Neural cell (in vitro differentiated cells): ENCODE data around the gene FCN2.

Experiments
- POLR2AphosphoS5 ChIP-seq: IDR thresholded peaks from 2 replicates; pipeline ENCODE4 v1.6.1; 2012
- RAD21 ChIP-seq: fragments of 450-650 bp; conservative IDR thresholded peaks from 2 replicates; pipeline ENCODE4 v1.6.1; 2014; ENCODE audit warnings: antibody characterized with exemption, mild to moderate bottlenecking, moderate library complexity
- TF ChIP-seq, protein P1 (sequence below): fragments of 450-650 bp; IDR thresholded peaks from 2 replicates; pipeline ENCODE4 v1.5.1; 2014; ENCODE audit warnings: antibody characterized with exemption, mild to moderate bottlenecking, moderate library complexity; ENCODE audit not compliant: poor library complexity, severe bottlenecking

DNA sequence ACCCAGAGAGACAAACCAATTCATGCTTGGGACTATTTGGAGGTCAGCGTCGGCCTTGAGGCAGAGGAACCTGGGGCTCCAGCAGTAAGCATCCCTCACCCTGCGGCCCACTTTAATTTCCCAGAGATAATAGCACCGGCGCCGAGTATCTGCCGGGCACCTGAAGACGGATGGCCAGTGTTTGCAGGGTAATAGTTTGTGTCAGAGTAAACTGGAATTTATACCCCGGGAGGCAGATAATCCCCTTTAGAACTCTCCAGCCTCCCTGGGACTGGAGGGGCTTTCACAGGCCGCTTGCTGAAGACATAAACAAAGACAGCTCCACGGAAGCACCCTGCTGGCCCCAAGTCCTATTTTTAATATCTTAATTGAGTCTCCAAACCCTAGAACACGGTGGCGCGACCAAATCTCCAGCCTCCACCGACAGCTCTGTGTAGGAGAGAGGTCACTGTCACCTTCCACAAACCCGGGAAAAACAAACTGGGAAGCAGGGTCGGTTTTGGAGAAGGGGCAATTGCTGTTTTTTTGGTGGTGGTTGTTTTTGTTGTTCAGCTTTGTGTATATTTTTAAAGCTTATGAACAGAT lies 54.5 kb downstream of the FCN2 start:
- TF ChIP-seq, protein P1, sequence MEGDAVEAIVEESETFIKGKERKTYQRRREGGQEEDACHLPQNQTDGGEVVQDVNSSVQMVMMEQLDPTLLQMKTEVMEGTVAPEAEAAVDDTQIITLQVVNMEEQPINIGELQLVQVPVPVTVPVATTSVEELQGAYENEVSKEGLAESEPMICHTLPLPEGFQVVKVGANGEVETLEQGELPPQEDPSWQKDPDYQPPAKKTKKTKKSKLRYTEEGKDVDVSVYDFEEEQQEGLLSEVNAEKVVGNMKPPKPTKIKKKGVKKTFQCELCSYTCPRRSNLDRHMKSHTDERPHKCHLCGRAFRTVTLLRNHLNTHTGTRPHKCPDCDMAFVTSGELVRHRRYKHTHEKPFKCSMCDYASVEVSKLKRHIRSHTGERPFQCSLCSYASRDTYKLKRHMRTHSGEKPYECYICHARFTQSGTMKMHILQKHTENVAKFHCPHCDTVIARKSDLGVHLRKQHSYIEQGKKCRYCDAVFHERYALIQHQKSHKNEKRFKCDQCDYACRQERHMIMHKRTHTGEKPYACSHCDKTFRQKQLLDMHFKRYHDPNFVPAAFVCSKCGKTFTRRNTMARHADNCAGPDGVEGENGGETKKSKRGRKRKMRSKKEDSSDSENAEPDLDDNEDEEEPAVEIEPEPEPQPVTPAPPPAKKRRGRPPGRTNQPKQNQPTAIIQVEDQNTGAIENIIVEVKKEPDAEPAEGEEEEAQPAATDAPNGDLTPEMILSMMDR = no peak
- TF ChIP-seq POLR2AphosphoS5 (no peak), RAD21 (no peak)
